GM19463 (cell line): Measurements from ENCODE around the gene BICRA.
"Not testable (repeated sequence)": the region's sequence is repeated elsewhere in the genome, so short reads cannot be mapped to it uniquely, and the experiment has no call there.

Experiments used
- ATAC-seq: cut with Tn5 transposase; IDR thresholded peaks from one replicate; pipeline ENCODE4 v1.9.1; 2021; ENCODE audit warnings: mild to moderate bottlenecking, moderate library complexity; ENCODE audit not compliant: unreplicated experiment

BICRA gene

DNA sequence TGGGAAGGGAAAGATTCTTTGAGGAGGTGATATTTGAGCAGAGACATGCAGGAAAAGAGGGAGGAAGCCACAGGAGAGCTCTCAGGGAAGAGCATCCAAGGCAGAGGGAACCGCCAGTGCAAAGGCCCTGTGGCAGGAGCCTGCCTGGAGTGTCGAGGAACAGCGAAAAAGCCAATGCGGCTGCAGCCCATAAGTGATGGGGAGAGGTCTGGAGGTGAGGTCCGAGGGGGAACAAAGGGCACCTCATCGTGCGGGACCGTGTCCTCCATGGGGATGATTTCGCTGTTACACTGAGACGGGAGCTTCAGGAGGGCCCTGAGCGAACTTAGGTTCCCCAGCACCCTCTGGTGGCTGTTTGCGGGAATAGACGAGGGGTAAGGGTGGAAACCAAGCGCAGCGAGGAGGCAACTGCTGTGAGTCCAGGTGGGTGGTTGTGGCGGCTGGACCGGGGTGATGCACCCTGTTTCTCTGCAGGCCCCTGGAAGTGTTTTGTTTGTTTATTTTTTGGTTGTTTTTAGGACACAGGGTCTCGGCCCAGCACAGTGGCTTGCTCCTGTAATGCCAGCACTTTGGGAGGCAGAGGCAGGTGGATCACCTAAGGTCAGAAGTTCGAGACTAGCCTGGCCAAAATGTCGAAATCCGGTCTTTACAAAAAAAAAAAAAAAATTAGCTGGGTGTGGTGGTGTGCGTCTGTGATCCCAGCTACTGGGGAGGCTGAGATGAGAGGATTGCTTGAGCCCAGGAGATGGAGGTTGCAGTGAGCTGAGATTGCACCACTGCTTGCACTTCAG, 98.4 kb downstream of the BICRA start:
- no peak for ATAC-seq

DNA sequence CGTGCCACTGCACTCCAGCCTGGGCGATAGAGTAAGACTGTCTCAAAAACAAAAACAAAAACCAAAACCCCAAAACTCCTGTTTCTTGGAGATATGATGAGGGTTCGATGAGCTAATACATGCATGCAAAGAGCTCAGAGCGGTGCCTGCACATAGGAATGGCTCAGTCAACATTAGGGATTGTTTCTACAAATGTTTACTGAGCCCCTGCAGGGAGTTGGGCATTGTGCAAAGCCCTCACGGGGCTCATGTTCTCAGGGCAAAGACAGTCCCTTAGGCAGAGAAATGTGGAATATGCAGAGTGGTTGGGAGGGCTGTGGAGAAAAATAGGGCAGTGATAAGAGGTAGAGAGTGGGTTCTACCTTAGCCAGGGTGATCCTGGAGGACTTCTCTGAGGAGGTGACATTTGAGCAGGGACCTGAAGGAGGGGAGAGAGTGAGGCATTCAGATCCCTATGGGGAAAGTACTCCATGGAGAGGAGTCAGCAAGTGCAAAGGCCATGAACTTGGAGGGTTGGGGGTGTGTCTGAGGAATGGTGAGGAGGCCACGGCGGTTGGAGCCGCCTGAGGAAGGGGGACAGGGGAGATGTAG, 102.8 kb downstream of the BICRA start:
- ATAC-seq = no peak

DNA sequence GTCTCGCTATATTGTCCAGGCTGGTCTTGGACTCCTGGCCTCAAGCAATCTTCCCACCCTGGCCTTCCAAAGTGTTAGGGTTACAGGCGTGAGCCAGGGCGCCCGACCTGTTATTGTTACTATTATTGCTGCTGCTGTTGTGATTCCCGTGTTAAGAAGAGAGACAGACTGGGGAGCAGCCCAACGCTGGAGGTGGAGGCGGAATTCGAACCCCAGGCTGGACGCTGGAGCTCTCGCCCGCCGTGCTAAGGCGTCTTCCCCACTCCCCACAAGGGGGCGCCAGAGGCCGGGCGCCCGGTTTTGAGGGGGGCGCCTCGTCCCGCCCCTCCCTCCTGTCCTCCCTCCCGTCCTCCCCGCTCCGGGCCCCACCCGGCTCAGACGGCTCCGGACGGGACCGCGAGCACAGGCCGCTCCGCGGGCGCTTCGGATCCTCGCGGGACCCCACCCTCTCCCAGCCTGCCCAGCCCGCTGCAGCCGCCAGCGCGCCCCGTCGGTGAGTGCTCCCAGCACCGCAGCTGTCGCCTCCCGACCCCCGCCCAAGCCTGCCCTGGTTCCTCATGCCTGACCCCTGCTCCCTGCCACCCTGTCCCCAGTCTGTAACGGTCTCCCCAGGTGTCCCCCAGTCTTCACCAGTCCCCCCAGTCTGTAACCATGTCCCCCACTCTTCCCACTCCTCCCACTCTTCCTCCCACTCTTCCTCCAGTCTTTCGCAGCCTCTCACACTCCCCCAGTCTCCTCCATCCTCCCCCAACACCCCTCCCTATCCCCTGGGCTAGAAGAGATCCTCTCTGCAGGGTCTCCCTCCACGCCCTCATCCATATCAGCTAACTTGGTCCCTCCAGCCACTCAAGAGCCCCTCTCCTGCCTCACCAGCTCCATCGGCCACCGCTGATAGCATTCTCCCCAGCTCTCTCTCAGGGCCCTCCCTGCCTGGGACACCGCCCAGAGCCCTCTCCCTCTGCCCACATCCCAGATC, 104.4 kb downstream of the BICRA start, which contains the start of gene EHD2:
TSS of gene EHD2 (plus strand) at position 377 of the 976 bp plus-strand sequence. CDS start 3,191 bp downstream, outside the sequence.
- ATAC-seq = no peak

DNA sequence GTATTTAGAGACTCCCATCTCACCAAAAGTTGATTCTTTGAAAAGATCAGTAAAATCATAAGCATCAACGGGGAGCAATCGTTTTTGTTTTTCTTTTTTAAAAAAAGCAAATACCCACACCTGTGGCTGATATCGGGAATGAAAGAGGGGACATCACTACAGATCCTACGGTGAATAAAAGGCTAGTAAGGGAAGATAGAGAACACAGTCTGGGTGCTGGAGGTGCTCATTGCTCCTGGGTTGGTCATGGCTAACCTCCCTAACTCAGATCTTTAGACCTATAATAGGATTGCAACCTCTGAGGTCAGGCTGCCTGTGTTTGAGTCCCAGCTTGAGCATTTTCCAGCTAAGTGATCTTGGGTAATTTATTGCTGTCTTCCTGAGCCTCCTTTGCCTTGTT, 105.4 kb downstream of the BICRA start:
- no peak for ATAC-seq

DNA sequence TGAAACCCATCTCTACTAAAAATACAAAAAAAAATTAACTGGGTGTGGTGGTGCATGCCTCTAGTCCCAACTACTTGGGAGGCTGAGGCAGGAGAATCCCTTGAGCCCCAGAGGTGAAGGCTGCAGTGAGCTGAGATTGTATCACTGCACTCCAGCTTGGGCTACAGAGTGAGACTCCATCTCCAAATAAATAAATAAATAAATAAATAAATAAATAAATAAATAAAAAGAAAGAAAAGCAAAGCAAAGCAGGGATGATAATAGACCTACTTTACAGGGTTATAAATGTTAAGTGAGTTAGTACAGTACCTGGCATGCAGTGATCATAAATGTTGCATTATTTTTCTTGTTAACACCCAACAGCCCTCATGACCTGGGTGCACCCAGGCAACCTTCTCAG, 105.9 kb downstream of the BICRA start:
- not testable (repeated sequence) for ATAC-seq

DNA sequence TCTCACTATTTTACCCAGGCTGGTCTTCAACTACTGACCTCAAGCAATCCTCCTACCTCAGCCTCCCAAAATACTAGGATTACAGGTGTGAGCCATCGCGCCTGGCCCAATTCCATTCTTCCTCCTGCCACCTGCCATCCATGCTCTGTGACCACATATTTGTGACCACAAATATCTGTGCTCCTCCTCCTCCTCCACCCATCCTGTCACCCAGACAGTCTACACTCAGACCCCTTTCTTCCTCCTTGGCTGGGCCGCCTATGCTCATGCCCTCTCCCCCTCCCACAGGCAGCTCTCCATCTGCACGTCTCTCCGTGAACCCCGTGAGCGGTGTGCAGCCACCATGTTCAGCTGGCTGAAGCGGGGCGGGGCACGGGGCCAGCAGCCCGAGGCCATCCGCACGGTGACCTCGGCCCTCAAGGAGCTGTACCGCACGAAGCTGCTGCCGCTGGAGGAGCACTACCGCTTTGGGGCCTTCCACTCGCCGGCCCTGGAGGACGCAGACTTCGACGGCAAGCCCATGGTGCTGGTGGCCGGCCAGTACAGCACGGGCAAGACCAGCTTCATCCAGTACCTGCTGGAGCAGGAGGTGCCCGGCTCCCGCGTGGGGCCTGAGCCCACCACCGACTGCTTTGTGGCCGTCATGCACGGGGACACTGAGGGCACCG, 107.5 kb downstream of the BICRA start:
- no peak for ATAC-seq

DNA sequence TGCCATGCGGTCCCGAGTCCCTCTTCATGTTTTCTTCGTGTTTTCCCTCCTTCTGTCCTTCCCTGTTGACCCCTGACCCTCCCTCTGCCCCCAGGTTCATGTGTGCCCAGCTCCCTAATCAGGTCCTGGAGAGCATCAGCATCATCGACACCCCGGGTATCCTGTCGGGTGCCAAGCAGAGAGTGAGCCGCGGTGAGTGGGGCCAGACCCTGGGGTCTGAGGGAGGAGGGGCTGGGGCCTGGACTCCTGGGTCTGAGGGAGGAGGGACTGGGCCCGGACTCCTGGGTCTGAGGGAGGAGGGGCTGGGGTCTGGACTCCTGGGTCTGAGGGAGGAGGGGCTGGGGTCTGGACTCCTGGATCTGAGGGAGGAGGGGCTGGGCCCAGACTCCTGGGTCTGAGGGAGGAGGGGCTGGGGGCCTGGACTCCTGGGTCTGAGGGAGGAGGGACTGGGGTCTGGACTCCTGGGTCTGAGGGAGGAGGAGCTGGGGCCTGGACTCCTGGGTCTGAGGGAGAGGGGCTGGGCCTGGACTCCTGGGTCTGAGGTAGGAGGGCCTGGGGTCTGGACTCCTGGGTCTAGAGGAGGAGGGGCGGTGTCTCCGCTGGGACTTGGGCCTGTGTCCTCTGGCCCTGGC, 109.6 kb downstream of the BICRA start:
- ATAC-seq = not testable (repeated sequence)

DNA sequence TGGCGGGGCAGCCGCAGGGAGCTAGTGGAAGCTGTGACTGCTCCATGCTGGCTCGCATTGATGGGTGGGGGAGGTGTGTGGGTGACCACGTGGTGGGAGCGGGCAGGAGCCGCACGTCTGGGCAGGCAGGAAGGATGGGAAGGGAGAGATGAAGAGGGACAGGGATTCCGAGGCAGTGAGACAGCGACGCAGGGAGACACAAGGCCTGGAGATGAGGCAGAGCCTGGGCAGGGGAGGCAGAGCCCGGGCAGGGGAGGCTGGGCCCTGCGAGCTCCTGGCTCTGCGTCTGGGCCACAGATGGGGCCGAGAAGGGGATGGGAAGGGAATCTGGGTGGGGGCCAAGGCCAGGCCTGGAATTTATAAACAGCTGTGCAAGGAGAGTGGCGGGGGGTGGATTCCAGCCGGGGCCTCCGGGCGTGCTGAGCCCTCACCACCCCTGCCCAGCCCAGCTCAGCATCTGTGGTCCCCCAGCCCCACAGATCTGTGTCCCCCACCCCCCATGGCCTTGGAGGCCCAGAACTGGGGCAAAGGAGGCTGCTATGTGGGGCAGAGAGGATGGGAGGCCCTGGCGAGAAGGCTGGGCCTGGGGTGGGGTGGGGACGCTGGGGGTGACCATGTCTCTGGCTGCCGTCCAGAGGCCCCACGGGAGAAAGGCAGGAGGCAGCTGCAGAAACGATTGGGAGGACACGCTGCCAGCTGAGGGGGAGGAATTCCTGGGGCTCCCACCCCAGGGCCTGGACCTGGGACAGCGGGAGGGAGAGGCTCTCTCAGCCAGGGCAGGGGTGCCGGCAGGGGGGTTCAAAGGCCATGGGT, 110.3 kb downstream of the BICRA start:
- no peak for ATAC-seq

DNA sequence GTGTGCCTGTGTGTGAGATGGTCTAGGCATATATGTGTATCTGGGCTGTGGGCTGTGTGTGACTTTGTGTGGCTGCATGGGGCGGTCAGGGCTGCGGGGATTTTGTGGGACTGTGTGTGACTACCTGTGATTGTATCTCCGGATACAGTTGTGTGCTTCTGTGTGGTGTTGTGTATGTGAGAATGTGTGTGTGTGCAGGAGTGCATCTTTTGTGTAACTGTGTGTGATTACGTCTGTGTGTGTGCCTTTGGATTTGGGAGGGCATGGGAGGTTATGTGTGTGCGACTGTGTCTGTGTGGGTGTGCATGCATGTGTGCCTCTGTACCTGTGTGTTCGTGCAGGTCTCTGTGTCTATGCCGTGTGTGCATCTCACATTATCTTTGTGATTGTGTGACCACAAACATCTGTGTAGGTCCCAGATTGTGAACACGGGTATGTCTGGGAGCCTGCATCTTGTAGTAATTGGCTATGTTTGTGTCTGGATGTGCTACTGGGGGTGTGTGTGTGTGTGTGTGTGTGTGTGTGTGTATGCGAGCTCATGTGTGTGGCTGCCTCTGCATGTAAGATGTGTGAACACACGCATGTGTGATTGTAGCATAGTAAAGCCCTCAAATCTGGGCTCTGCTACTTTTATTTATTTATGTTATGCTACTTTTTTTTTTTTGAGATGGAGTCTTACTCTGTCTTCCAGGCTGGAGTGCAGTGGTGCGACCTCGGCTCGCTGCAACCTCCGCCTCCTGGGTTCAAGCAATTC, 111.9 kb downstream of the BICRA start:
- ATAC-seq = no peak

DNA sequence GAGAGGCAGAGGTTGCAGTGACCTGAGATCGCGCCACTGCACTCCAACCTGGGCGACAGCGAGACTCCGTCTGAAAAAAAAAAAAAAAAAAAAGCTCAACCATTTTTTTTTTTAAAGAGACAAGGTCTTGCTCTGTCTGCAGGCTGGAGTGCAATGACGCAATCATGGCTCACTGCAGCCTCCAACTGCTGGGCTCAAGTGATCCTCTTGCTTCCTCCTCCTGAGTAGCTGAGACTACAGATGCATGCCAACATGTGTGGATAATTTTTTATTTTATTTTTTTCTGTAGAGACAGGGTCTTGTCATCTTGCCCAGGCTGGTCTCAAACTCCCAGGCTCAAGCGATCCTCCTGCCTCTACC, 114.6 kb downstream of the BICRA start:
- no peak for ATAC-seq

DNA sequence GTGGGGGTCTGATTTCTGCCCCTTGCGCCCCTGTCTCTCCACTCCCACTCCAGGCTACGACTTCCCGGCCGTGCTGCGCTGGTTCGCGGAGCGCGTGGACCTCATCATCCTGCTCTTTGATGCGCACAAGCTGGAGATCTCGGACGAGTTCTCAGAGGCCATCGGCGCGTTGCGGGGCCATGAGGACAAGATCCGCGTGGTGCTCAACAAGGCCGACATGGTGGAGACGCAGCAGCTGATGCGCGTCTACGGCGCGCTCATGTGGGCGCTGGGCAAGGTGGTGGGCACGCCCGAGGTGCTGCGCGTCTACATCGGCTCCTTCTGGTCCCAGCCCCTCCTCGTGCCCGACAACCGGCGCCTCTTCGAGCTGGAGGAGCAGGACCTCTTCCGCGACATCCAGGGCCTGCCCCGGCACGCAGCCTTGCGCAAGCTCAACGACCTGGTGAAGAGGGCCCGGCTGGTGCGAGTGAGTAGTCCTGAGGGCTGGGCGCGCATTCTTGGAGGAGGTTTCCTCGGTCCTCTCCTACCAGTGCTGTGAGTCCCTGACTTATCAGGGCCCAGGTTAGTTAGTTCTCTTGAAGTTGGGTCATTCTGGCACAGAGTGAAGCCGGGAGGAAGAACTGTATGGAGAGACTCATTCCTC, 116.9 kb downstream of the BICRA start:
- ATAC-seq = no peak

DNA sequence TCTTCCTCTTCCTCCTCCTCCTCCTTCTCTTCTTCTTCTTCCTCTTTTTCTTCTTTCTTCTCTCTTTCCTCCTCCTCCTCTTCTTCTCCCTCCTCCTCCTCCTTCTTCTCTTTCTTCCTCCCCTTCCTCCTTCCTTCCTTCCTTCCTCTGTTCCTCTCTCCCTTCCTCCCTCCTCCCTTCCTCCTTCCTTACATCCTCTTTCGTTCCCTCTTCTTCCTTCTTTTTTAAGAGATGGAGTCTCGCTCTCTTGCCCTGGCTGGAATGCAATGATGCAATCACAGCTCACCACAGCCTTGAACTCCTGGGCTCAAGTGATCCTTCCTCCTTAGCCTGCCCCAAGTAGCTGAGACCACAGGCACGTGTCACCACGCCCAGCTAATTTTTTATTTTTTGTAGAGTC, 117.5 kb downstream of the BICRA start:
- ATAC-seq = no peak

DNA sequence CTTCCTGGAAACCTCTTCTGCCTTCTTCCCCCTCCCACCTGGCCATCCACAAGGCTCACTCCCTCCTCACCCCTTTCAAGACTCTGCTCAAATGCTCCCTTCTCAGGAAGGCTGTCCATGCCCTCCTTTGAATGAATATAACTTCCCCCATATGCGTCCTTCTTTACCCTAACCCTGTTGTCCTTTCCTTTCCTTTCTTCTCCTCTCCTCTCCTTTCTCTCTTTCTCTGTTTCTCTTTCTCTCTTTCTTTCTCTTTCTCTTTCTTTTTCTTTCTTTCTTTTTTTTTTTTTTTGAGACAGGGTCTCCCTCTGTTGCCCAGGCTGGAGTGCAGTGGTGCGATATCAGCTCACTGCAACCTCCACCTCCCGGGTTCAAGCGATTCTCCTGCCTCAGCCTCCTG, 119.4 kb downstream of the BICRA start:
- not testable (repeated sequence) for ATAC-seq

DNA sequence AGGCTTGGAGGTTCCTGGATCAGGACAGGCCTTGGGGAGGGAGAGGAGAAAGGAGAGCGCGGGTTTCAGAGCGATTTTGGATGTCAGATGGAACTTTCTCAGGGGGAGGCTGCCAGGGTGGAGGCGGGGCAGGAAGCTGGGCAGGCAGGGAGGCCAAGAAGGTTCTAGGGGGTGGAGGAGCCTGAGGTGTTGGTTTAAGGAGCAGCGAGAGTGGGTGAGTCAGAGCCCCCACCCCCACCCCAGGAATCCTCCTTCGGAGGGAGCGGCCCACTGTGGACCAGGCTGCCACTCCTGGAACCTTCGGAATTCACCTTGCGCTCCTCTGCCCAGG, 120.5 kb downstream of the BICRA start:
- no peak for ATAC-seq

DNA sequence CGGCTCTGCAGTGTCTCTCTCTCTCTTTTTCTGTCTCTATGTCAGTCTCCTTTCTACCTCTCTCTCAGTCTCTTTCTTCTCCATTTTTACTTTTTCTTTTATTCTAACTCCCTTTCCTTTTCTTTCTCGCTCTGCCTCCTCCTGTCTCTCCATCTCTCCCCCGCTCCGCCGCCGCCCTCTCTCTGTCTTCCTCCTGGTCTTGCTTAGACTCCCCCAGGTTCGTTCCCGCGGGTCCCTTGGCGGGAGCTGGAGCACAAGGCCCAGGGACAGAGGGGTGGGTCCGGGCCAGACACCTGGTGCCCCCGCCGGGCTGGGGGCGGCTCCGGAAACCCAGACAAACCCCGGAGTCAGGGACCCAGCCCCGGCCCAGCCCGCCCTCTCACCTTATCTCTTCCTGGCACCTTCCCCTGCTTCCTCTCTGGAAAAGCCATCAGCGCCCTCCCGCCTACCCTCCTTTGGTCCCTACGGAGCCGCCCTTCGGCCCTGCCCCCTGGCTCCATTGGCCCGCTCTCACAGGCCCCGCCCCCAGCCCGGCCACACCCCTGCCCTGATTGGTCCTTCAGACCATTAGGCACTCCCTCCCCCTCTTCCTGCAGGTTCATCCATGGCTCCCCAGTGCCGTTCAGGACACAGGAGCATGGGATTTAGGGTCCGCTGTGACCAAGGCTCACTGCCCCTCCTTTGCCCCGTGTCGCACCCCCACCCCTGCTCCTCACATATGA, 121.0 kb downstream of the BICRA start:
- ATAC-seq = no peak

DNA sequence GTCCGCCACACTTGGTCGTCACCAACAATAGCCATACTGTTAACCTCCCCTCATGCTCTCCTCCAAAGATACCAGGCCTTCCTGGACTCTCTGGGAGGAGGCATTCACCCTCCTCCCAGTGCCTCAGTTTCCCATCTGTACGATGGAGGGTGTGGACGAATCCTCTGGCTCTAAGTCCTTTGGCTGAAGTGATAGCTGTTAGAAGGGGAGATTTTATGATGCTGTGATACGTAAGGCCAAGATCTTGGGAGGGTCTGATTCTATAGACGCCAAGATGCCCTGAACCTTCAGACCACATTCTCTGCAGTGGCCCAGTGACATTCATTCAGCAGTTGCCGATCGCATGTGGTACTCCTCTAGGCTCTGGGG, 121.6 kb downstream of the BICRA start:
- no peak for ATAC-seq

DNA sequence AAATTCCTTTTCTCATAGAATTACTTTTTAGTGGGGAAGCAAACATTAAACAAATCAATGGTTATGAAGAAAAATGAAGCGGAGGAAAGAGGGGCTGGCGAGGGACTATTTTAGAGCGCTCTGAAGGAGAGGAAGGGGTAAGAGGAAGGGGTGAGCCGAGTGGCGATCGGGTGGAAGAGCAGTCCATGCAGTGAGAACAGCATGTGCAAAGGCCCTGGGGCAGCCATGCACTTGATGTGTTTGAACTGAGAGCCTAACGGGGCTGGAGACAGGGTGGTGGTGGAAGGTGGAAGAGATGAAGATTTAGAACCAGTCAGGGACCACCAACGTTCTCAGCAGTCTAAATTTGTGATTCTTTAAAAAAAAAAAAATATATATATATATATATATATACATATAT, 122.0 kb downstream of the BICRA start:
- no peak for ATAC-seq

DNA sequence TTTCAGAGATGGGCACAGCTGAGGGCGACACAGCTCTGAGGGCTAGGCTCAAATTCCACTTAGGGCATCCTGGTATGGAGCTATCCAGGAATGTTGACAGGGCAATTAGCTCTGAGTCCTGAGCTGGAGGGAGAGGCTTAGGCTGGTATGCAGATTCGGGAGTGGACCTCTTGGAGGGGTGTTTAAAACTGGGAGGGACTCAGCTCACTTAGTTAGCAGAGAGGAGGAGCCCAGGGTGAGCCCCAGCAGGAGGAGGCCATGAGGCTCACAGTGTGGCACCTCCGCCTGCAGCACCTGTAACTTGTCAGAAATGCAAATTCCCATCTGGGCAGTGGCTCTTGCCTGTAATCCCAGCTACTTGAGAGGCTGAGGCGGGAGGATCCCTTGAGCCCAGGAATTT, 126.2 kb downstream of the BICRA start:
- no peak for ATAC-seq
